CD4-positive, alpha-beta T cell treated with Interferon alpha-2 for 1 hour (primary cell): ENCODE data around the gene SOX30.
"Not testable (repeated sequence)": the region's sequence is repeated elsewhere in the genome, so short reads cannot be mapped to it uniquely, and the experiment has no call there.

Source experiments
- DNase-seq, 2 donors: peaks; one replicate each; pipeline ENCODE4 v3.0.0-alpha.2; 2020 to 2022

SOX30 gene

DNA sequence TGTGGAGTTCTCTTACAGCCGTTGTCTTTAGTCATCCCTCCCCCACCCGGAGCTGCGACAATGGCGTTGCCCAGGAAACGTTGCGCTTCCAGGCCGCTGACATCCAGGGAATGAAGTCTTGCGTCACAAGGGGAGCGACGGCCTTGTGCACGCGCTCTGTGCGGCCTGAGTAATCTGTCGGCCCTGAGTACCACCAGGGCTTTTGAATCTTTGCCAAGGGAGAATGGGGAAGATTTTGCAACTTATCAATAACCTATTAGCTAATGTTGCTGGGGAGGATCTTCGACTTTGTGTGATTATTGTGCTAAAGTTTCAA is at the start of gene SOX30:
Gene SOX30, minus strand, starts transcription at position 62 of the 316 bp plus-strand sequence. CDS start 360 bp downstream, outside the sequence.
- no peak for DNase-seq

DNA sequence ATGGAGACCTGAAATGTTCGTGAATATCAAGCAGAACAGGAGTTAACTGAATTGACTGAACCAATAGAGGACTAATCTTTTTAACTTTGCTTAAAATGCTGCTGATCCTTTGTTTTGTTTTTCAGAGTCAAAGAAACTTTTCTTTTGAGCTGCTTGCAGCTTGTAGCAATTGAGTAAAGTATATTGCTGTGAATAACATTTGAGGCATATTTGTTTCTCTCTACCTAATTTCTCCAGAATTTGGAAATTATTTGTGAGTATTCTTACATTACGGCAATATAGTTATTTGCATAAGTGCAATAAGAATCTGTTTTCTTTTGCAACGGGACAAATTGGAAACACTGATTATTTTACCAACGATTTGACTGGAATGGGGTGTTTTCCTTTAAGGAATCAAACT is 46.4 kb upstream of the SOX30 start:
- DNase-seq, result not testable (repeated sequence)

DNA sequence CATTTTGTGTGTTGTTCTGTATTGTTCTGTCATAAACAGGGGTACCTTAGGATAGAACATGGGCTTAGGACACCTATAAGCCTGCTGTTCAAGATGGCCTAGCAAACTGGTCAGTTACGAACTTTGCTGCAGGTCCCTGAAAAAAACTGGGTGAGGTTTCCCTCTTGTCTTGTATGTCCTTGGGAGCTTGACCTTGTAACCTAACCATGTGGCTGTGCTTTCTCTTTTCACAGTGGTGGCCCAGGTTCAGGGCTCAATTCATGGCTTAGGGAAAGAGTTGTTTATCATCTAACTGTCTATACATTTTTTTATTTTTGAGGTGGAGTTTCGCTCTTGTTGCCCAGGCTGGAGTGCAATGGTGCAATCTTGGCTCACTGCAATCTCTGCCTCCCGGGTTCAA is 43.9 kb upstream of the SOX30 start:
- DNase-seq, result not testable (repeated sequence)

DNA sequence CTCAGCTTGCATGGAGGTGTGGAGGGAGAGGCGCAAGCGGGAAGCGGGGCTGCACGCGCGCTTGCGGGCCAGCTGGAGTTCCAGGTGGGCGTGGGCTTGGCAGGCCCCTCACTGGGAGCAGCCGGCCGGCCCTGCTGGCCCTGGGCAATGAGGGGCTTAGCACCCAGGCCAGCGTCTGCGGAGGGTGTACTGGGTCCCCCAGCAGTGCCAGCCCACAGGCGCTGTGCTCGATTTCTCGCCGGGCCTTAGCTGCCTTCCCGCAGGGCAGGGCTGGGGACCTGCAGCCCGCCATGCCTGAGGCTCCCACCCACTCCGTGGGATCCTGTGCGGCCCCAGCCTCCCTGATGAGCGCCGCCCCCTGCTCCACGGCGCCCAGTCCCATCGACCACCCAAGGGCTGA is 41.6 kb upstream of the SOX30 start:
- not testable (repeated sequence) for DNase-seq

DNA sequence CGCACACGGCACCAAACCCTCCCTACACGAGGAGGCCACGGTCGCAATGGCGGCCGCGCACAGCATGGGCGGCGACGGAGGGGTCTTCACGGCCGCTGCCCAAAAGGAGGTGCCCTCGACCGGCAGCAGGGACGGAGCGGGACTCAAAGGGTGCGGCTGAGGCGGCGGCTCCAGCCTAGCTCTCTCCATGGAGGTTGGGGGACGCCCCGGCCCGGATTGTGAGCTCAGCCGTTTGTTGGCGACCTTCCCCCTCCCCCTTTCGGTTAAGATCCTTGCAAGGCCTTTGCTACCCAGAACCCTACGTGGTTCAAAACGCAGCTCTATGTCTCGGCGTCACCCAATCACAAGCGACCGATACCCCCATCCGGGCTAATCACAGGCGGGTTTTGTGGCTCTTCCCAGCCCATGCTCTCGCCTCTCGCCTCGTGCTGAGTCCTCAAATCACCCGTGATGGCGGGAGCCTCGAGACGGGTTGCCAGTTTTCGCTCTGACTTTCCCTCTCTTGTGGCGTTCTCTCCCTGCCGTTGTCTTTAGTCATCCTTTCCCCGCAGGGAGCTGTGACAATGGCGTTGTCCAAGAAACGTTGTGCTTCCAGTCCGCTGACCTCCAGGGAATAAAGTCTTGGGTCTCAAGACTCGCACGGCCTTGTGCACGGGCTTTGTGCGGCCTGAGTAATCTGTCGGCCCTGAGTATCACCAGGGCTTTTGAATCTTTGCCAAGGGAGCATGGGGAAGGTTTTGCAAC is 38.6 kb upstream of the SOX30 start:
- DNase-seq, result no peak

DNA sequence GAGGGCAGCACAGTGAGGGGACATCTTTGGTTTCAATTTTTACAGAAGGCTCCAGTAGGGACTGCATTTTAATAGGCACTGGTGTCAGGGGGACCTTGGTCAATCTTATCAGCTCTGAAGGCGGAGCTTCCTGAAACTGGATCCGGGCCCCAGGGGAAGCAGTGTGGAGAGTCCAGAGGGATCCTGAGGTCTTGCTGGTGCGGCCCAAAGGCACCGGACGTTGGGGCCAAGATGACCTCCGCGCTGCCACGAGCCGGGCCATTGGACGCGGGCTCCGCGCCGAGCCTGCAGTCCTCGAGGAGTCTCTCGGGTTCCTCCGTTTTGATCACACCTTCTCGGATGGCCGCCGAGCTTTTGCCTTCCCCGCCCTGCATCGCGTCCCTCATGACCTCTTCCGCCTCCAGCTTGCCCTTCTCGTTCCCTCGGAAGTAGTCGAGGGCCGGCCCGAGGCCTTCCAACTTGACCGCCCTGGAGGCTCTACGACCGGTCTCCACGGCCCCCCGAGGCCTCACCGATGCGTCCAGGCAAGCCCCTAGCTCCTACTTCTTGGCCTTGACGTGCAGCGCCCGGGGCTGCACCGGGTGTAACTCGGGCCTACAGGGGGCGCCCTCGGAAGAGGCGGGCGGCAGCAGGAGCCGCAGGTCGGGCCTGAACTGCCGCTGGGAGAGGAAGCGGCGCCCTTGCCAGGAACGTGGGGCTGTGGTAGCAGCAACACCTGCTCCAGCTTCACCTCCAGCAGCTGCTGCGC is 37.9 kb upstream of the SOX30 start:
- peak; percentile 12 to 39 for DNase-seq

DNA sequence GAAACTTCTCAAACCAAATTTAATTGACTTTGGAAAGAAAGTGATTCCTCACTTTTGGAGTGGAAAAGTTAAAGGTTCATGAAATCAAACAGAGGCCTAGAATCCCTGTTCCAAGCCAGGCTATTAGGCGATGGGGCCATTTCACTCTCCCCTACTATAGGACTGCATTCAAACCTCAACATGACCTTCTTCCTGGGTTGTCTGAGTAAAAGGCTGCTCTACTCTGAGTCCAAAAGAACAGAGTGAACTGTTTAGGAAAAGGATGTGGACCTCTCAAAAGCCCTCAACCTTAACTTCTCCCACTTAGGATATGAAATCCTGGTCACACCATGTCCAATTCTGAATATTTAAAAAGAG is 34.9 kb upstream of the SOX30 start:
- no peak for DNase-seq

GRCh38 chr5:157686276-157687197 is 34.3 kb upstream of the SOX30 start:
- not testable (repeated sequence) for DNase-seq

DNA sequence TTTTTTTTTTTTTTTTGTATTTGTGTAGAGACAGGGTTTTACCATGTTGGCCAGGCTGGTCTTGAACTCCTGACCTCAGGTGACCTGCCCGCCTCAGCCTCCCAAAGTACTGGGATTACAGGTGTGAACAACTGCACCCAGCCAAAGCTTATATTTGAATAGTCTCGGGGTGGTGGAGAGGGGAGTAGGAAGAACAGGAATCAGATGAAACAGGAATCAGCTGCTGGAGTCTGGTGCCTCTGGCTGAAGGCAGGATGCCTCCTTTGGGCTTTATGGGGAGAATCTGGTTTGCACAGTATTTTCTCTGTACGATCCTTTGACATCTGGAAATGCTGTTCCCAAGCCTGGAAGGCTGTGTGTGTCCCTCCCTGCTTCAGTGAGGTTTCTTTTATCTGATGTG is 30.0 kb upstream of the SOX30 start:
- DNase-seq, result no peak

- DNase-seq, result no peak
These were observed 28.8 kb upstream of the SOX30 start for GRCh38 chr5:157681048-157681447.

DNA sequence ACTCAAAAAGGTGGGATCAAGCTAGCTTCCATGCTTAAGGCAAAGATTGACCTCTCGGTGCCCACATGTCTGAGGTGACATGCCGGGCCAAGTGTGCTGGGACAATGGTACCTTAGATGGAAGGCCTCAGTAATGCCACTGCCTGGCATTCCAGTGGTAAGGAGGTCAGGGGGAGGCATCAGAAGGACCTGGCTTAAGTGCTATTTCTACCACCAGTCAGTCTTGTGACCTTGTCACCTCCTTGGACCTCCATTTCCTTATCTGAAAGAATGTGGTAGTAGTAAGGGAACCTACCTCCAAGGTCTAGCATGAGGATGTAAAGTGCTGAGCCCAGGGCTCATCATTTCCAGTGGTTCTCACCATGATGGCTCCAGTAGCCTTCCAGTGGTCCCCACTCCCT is 28.0 kb upstream of the SOX30 start:
- DNase-seq, result no peak

DNA sequence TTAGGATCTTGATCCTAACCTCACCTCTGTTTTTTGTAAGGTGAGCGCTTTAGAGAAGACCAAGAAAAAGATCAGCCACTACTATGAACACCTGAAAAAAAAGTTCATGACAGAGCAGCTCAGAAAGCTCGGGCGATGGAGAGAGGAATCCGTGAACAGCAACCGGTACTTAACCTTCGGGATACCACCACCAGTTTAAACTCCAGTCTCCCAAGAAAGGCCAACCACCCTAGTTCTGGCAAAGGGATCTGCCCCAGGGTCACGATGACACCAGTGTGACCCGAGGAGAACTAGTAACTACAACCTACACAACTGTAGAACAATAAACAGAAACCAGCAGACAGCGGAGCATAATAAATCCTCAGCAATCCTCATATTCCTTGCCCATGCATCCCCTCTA is 27.6 kb upstream of the SOX30 start:
- no peak for DNase-seq

DNA sequence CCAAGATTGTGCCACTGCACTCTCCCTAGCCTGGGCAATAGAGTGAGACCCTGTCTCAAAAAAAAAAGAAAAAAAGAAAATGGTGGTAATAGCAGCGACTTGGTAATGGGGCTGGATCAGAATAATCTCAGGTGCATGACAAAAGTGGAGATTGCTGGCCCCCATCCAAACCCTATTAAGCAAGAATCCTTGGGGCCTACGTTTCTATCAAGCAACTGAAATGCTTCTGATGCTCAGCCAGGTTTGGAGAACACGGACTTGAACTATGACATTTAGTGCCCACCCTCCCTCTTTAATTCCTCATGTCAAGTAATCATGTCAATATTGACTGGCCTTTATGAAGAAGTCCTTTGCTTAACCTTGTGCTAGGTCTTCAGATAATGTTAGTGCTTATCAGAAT is 25.7 kb upstream of the SOX30 start:
- DNase-seq, result no peak

DNA sequence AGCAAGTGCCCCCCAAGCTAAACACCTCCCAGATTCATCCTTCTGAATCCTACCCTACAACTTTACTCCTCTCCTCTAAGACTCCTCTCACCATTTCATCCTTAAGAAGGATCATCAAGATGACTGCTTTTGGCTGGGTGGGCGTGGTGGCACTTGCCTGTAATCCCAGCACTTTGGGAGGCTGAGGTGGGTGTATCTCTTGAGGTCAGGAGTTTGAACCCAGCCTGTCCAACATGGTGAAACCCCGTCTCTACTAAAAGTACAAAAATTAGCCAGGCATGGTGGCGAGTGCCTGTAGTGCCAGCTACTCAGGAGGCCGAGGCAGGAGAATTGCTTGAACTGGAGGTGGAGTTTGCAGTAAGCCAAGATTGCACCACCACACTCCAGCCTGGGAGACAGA is 22.1 kb upstream of the SOX30 start:
- not testable (repeated sequence) for DNase-seq

- no peak for DNase-seq
These were observed 20.7 kb upstream of the SOX30 start for GRCh38 chr5:157672976-157673375.

DNA sequence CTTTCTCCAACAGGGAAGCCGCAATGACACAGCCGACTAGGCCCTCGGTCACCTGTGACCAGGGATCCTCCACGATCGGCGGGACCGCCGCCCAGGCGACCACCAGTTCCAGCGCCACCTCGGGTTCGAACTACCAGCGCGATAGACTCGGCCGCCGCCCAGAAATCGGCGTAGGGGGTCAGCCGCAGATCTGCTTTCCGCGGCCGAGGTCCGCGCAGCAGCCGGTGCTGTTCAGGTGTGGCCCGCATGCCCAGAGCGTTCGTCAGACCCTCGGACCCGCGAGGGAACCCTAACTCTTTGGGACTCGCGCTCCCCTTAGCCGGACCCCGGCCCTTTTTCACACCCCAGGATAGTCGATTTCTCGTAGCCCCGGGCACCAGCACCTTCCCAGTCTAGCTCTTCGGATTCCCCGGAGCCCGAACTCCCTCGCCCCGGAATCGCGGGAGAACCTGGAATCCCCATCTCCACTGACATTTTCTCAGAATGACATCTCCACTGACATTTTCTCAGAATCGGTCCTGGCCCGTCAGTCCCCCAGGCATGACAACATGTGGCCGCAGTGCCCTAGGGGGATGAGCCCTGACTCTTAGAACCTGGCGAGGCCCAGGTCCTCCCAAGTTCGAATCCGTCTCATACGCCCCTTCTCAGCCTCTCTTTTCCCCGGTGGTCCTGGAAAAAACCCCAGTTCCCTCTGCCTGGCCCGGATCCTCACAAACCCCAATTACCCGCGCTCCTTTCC is 19.5 kb upstream of the SOX30 start:
- no peak for DNase-seq

DNA sequence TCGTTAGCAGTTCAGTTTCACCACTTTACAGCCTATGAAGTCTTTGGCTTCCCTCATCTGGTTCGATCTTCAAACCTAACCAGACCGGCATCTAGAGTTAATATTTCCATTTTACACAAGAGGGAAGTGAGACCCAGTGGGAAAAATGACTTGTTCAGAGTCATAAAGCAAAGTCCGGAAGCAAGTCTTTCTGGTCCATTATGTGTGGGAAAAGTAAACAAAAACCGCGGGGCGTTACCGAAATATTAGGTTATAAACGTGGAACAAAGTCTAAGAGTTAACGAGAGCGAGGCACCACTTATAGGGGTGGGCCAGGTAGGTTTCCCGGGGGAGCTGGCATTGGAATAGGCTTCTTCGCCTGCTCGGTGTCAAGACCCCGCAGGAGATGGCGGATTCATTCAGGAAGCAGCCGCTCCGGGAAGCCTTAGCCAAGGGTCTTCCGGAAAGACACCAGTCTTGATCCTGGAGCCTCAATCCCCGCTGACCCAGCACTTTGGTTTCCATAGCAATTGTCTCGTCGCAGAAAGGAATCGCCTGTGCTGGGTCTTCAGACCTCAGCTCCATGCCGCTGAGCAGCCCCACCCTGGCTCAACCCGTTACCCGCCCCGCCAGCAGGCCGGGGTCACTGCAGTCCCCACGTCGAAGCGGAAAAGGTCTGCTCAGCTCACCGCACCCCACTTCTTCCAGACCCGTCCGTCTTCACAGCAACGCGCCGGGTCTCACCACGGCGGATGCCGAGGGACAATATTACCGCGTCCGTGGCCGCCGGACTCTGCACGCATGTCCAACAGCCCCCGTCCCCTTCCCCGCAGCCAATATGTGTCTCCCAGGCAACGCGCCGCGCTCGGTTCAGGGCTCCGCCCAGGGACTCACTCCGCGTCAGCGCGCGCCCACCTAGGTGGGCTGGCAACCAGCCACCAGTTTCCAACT is 18.7 kb upstream of the SOX30 start, which contains the start of gene C5orf52:
Gene C5orf52, plus strand, starts transcription at position 872 of the 930 bp plus-strand sequence. CDS start 82 bp downstream, outside the sequence.
- peak in 1 of 2 donors; percentile 14 for DNase-seq

GRCh38 chr5:157669701-157670097 is 17.5 kb upstream of the SOX30 start:
- no peak for DNase-seq

DNA sequence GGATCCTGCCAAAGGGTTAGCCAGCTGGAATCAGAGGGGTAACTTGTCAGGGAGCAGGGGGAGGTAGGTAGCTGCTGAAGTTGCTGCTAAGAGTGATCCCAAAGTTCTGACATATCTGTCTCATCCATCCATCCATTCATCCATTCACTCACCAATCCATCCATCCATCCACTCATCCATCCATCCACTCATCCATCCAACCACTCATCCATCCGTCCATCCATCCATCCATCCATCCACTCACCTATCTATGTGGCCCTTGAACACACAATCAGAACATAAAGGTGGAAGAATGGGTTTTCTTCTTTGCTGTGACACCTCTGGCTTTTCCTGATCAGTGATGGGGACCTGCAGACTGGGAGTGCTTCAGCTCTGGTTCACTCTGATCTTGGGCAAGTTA is 16.1 kb upstream of the SOX30 start:
- no peak for DNase-seq

GRCh38 chr5:157665467-157666070 is 13.3 kb upstream of the SOX30 start:
- DNase-seq, result peak in 1 of 2 donors; percentile 26
